ENCODE results near the gene C3orf70.
"Not testable (repeated sequence)": the region's sequence is repeated elsewhere in the genome, so short reads cannot be mapped to it uniquely, and the experiment has no call there.

Gene C3orf70

DNA sequence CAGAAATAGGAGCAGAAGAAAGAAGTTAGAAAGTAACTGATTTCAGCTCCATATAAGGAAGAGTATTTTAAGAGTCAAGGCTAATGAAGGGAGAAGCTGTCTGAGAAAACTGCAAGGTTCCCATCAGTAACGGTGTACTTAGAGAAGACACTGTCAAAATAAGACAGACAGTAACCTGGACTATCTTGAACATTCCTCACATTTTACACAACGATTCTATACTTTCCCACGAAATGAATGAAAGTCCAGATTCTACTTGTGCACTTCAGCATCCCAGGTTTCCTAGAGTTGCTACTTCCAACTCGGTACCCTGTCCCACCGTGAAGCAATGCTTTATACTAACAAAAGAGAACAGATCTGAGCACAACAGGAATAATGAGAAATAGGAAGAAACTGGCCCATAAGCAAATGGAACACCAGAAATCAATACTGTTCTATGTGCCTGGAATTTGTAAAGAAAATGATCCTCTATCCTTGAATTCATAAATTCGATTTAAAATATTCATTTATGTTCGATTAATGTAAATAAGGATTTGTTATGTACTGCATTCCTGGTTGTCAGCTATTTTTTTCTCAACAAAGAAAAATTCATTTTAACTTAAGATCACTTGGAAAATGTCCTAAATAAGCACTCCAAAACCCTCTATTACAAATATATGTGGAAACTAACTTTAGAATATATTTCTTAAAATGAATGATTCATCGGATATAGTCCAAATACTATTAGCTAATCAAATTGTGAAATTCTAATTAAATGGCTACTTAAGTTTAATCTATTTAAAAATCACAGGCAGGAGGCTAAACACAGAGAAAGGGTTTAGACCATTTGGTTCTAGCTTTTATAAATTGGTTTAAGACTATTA, 1.5 kb downstream of the C3orf70 start:
- DNase-seq (ENCODE audit: low spot score) = no peak

GRCh38 chr3:185150561-185150960, 2.3 kb downstream of the C3orf70 start:
- no peak for DNase-seq (ENCODE audit: low spot score)

DNA sequence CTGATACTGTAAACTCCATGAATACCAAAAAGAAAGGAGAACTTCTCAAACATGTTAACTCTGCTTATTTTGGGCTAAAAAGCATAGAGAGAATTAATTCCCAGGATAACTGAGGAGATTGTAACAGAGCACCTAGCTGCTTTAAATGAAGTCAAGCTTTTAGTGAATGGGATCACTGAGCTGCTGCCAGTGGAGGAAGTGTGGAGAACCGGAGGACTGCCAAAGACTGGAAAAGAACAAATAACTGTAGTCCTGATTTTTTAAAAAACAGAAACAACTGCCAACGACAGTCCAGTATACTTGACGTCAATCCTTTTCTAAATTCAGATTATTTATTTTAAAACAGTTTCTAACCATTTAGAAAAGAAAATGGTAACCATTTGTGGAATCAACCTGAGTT, 3.3 kb downstream of the C3orf70 start:
- DNase-seq (ENCODE audit: low spot score) = no peak

DNA sequence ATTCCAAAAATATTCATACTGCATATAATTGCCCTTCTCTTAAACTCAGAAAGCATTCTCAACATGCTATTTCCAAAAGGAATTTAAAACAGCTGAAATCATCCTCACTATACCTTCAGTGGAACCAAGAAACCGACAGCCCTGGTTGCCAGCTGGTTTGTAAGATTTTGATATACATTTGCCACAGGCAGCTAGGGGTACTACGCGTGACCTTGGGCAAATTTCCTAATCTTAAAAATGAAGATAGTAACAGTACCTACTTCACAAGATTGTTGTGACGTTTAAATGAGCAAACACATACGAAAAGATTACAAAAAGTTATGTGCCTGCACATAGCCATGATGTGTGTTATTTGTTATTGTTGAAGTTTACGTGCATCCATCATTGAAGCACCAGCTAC, 7.3 kb downstream of the C3orf70 start:
- no peak for DNase-seq (ENCODE audit: low spot score)

- no peak for DNase-seq (ENCODE audit: low spot score)
Measured at GRCh38 chr3:185144784-185145183, 8.1 kb downstream of the C3orf70 start.

GRCh38 chr3:185137821-185138220, 15.0 kb downstream of the C3orf70 start:
- no peak for DNase-seq (ENCODE audit: low spot score)

GRCh38 chr3:185134509-185134908, 18.4 kb downstream of the C3orf70 start:
- DNase-seq (ENCODE audit: low spot score) = no peak

GRCh38 chr3:185131602-185132256, 21.1 kb downstream of the C3orf70 start:
- DNase-seq (ENCODE audit: low spot score) = no peak

DNA sequence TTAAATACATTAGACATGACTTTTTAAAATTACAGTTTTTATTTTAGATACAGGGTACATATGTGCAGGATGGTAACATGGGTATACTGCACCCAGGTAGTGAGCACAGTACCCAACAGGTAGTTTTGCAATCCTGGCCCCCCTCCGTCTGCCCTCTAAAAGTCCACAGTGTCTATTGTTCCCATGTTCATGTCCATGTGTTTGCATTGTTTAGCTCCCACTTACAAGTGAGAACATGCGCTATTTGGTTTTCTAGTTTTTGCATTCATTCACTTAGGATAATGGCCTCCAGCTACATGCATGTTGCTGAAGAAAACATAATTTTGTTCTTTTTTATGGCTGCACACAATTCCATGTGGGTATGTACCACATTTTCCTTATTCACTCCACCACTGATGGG, 23.8 kb downstream of the C3orf70 start:
- DNase-seq (ENCODE audit: low spot score) = no peak

- no peak for DNase-seq (ENCODE audit: low spot score)
Measured at GRCh38 chr3:185126201-185126600, 26.7 kb downstream of the C3orf70 start.

DNA sequence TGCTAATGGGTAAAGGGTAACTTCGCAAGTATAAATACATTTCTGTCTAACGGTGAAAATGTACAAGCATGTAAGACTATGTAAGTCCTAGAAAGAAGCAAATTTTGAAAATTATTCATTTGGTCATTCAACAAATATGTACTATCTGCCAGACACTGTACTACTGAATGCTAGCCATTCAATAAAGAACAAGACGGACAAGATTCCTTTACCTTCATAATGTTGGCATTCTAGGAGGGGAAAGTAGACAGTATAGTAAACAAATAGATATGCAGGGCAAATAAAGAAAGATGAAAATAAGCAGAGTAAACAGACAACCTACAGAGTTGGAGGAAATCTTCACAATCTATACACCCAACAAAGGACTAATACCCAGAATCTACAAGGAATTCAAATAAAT, 32.7 kb downstream of the C3orf70 start:
- no peak for DNase-seq (ENCODE audit: low spot score)

GRCh38 chr3:185115371-185115770, 37.5 kb downstream of the C3orf70 start:
- no peak for DNase-seq (ENCODE audit: low spot score)

DNA sequence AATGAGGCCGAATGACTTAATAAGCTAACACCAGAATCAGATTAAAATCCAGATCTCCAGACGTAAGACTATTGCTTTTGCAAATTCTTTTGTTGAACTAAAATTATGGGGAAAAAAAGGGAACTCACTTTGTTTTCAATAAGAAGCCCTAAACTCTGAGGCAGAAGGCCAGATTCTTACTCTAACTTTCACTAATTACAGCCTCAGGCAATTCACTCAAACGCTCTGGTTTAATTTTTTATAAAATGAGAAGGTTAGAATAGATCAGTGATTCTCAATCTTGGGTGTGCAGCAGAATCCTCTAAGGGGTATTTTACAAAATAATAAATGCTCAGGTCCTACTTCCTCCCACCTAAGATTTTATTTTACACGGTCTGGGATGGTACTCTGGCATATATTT, 38.1 kb downstream of the C3orf70 start:
- no peak for DNase-seq (ENCODE audit: low spot score)

- DNase-seq (ENCODE audit: low spot score) = no peak
Measured at GRCh38 chr3:185112186-185112585, 40.7 kb downstream of the C3orf70 start.

- not testable (repeated sequence) for DNase-seq (ENCODE audit: low spot score)
Measured at GRCh38 chr3:185109012-185109411, 43.8 kb downstream of the C3orf70 start.

DNA sequence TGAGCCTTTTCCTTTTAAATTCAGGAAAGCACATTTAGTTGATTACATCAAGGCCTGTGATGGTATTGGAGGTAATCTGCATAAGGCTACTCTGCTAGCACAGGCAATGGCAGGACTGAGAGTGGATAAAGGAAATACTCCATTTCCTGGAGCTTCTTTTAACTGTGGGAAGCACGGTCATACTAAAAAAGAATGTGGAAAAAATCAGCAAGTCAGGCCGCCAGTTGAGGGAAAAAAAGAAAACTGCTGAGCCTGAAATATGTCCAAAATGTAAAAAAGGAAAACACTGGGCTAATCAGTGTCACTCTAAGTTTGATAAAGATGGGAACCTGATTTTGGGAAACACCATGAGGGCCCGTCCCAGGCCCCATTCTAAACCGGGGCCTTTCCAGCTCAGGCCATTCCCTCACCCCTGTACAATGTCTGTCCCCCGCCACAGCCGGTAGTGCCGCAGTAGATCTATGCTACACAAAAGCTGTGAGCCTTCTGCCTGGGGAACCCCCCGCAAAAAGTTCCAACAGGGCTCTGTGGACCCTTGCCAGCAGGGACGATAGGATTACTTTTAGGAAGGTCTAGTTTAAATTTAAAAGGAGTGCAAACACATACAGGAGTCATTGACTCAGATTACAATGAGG, 46.5 kb downstream of the C3orf70 start:
- not testable (repeated sequence) for DNase-seq (ENCODE audit: low spot score)

DNA sequence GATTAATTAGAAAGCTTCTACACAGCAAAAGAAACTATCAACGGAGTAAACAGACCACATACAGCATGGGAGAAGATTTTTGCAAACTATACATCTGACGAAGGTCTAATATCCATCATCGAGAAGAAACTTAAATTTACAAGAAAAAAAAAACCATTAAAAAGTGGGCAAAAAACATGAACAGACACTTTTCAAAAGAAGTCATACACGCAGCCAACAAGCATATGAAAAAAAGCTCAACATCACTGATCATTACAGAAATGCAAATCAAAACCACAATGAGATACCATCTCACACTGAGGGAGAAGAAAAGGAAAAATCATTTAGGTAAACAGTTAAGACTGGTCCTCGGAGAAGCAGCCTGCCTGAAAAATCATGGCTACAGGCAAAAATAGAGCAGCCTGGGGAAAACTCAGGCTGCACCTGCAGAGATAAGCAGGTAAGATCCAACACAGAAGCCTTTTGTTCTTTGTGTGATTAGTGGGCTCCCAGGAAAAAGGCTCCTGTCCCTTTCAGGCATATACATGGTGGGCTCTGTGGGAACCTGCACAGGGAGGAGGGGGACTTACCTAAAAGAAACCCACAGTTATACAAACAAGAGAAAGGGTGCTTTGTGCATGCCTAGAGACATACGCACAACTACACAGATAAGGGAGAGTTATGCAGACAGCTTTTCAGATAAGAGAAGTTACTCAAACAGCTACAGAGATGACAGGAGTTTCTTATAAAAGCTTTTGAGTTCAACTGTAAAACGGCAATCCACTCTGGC, 49.3 kb downstream of the C3orf70 start:
- DNase-seq (ENCODE audit: low spot score) = no peak

- no peak for DNase-seq (ENCODE audit: low spot score)
Measured at GRCh38 chr3:185094697-185095096, 58.2 kb downstream of the C3orf70 start.

DNA sequence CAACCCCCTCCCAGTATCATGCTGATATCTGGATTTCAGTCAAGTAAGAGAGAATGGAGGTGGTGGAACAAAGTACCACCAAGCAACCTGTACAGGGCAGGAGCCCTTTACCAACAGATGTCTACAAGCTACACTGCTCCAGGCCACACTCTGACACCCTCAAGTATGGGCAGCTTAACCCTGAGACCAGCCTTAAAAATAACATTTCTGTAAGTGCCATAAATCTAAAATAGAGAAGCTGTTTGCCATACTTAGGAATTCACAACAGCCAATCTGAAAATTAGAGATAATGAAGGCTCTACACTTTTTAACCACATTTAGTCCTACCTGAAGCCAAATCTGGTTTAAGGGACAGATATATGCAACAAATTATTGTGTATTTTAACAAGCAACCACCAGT, 59.7 kb downstream of the C3orf70 start:
- DNase-seq (ENCODE audit: low spot score) = no peak

GRCh38 chr3:185090811-185091210, 62.0 kb downstream of the C3orf70 start:
- no peak for DNase-seq (ENCODE audit: low spot score)

DNA sequence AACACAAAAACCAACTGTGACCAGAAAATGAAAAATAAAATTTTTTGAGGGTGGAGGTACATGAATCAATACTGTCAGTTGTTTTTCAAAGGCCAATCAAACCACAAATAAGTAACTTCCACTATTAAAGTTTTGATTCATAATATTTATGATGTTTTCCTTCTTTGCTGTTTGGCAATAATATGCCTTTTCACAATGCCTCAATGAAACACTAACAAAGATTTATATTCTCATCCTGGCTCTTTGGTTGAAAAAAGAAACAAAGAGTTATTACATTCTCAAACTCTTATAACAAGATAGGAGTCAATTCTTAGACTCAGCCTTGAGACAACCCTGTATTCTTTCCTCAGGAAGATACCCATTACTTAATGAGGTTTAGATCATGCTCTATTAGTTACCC, 63.1 kb downstream of the C3orf70 start:
- no peak for DNase-seq (ENCODE audit: low spot score)

- no peak for DNase-seq (ENCODE audit: low spot score)
Measured at GRCh38 chr3:185089343-185089742, 63.5 kb downstream of the C3orf70 start.
